DOHH2 (cell line): Measurements from ENCODE around the gene SPACA9.

Experiments used
- H3F3A ChIP-seq: fragments of 200-600 bp; sonication (generic), shearing (Covaris generic); 2 replicates; pipeline ENCODE4 v1.6.0; 2016; ENCODE audit warnings: antibody characterized with exemption, mild to moderate bottlenecking; ENCODE audit not compliant: control insufficient read depth, insufficient read depth
- H3K27ac ChIP-seq: fragments of 200-600 bp; sonication (generic); 2 replicates; pipeline ENCODE4 v1.5.1; 2014; ENCODE audit warnings: low read depth, mild to moderate bottlenecking, low read length, moderate library complexity
- H3K27me3 ChIP-seq: fragments of 200-600 bp; sonication (generic); 2 replicates; pipeline ENCODE4 v1.6.1; 2014; ENCODE audit warnings: mild to moderate bottlenecking, low read length, mixed read lengths; ENCODE audit not compliant: control insufficient read depth
- H3K36me3 ChIP-seq: fragments of 200-600 bp; sonication (generic); 2 replicates; pipeline ENCODE4 v1.6.1; 2014; ENCODE audit warnings: mild to moderate bottlenecking, low read length, moderate library complexity, mixed read lengths; ENCODE audit not compliant: control insufficient read depth
- H3K4me1 ChIP-seq: fragments of 200-600 bp; sonication (generic); 2 replicates; pipeline ENCODE4 v1.6.1; 2014; ENCODE audit warnings: mild to moderate bottlenecking, low read length, mixed read lengths; ENCODE audit not compliant: control insufficient read depth
- H3K4me2 ChIP-seq: fragments of 200-600 bp; sonication (generic); 2 replicates; pipeline ENCODE4 v1.6.0; 2014; ENCODE audit warnings: mild to moderate bottlenecking, low read length, moderate library complexity
- H3K4me3 ChIP-seq: fragments of 200-600 bp; sonication (generic); 2 replicates; pipeline ENCODE4 v1.5.1; 2014; ENCODE audit warnings: mild to moderate bottlenecking, low read length, mixed read lengths
- H3K79me2 ChIP-seq: fragments of 200-600 bp; sonication (generic); 2 replicates; pipeline ENCODE4 v1.6.1; 2014; ENCODE audit warnings: mild to moderate bottlenecking, low read length, mixed read lengths; ENCODE audit not compliant: control insufficient read depth
- H3K9me2 ChIP-seq: fragments of 200-600 bp; sonication (generic); replicated peaks from 2 replicates; pipeline ENCODE4 v1.6.1; 2014; ENCODE audit warnings: mild to moderate bottlenecking, low read length, mixed read lengths; ENCODE audit not compliant: control insufficient read depth
- H3K9me3 ChIP-seq: fragments of 200-600 bp; sonication (generic); 2 replicates; pipeline ENCODE4 v1.6.1; 2014; ENCODE audit warnings: antibody characterized with exemption, low read length, mixed read lengths; ENCODE audit not compliant: control insufficient read depth, insufficient read depth
- H4K20me1 ChIP-seq: fragments of 200-600 bp; sonication (generic); 2 replicates; pipeline ENCODE4 v1.6.0; 2014; ENCODE audit warnings: low read depth, mild to moderate bottlenecking, antibody characterized with exemption, low read length, moderate library complexity; ENCODE audit not compliant: control insufficient read depth, insufficient read depth
- CTCF ChIP-seq: fragments of 200-600 bp; sonication (generic); IDR thresholded peaks from one replicate; pipeline ENCODE4 v1.5.1; 2014; ENCODE audit warnings: antibody characterized with exemption, mild to moderate bottlenecking, low read depth, low read length; ENCODE audit not compliant: poor library complexity, severe bottlenecking
- EZH2phosphoT487 ChIP-seq: fragments of 200-600 bp; sonication (generic); IDR thresholded peaks from 2 replicates; pipeline ENCODE4 v1.6.1; 2017; ENCODE audit warnings: borderline replicate concordance, mild to moderate bottlenecking, antibody characterized with exemption, low read length, moderate library complexity, mixed read lengths

SPACA9 gene

GRCh38 chr9:132886334-132886725, 7.6 kb downstream of the SPACA9 start:
- no peaks in the 10 kb centered on the region for H3K27me3 ChIP-seq
- TF ChIP-seq EZH2phosphoT487, result no peak
- no peak for TF ChIP-seq CTCF
- H3K4me2 ChIP-seq, result no peak overlapping the region
- H3K79me2 ChIP-seq, result no peaks in the 10 kb centered on the region
- no peaks in the 10 kb centered on the region for H3K9me3 ChIP-seq
- H4K20me1 ChIP-seq, result 0 out of 2 replicates have a peak, but pooled peaks cover 2% of the 10 kb centered on the region
- H3K9me2 ChIP-seq, result no peaks in the 10 kb centered on the region
- H3K36me3 ChIP-seq, result no peaks in the 10 kb centered on the region
- H3K4me1 ChIP-seq, result peaks cover 40% of the 10 kb centered on the region
- no peak overlapping the region for H3K27ac ChIP-seq
- no peak overlapping the region for H3K4me3 ChIP-seq
- H3F3A ChIP-seq, result peaks cover 8% of the 10 kb centered on the region

- Histone ChIP-seq H3K9me2 (no peaks in the 10 kb centered on the region), H3K36me3 (no peaks in the 10 kb centered on the region), H3K9me3 (no peaks in the 10 kb centered on the region), H3K27me3 (no peaks in the 10 kb centered on the region), H4K20me1 (0 out of 2 replicates have a peak, but pooled peaks cover 2% of the 10 kb centered on the region), H3K4me3 (peak overlapping the region; percentile 72), H3F3A (peaks cover 12% of the 10 kb centered on the region), H3K27ac (no peak overlapping the region), H3K79me2 (no peaks in the 10 kb centered on the region), H3K4me1 (peaks cover 40% of the 10 kb centered on the region), H3K4me2 (peak overlapping the region; percentile 99)
- TF ChIP-seq EZH2phosphoT487 (no peak), CTCF (no peak)
These were observed 8.8 kb downstream of the SPACA9 start for GRCh38 chr9:132887181-132888120.

GRCh38 chr9:132888151-132888550, 9.5 kb downstream of the SPACA9 start:
- H4K20me1 ChIP-seq, result 0 out of 2 replicates have a peak, but pooled peaks cover 2% of the 10 kb centered on the region
- H3K79me2 ChIP-seq, result no peaks in the 10 kb centered on the region
- H3K9me3 ChIP-seq, result no peaks in the 10 kb centered on the region
- H3K4me3 ChIP-seq, result peak overlapping the region; percentile 72
- H3K36me3 ChIP-seq, result no peaks in the 10 kb centered on the region
- no peaks in the 10 kb centered on the region for H3K9me2 ChIP-seq
- H3K4me2 ChIP-seq, result peak overlapping the region; percentile 99
- H3K27me3 ChIP-seq, result no peaks in the 10 kb centered on the region
- no peak for TF ChIP-seq EZH2phosphoT487
- no peak for TF ChIP-seq CTCF
- peaks cover 12% of the 10 kb centered on the region for H3F3A ChIP-seq
- H3K27ac ChIP-seq, result peak overlapping the region; percentile 75
- peaks cover 40% of the 10 kb centered on the region for H3K4me1 ChIP-seq
